ENCODE data around the gene DGKB.

Gene DGKB

GRCh38 chr7:14403587-14403986, 499.0 kb downstream of the DGKB start:
- Histone ChIP-seq H3K4me1 (ENCODE audit: control insufficient read depth, insufficient read depth, low read length) (no peaks in the 10 kb centered on the region), H3K9ac (ENCODE audit: low read length in 2 of 2) (no peak overlapping the region), H3K36me3 (ENCODE audit: control insufficient read depth in 2 of 2, insufficient read depth in 2 of 2, low read length in 2 of 2) (no peaks in the 10 kb centered on the region), H3K9me3 (ENCODE audit: control insufficient read depth in 2 of 2, low read length in 2 of 2) (no peaks in the 10 kb centered on the region), H3K27ac (ENCODE audit: low read length) (no peak overlapping the region), H3K27me3 (ENCODE audit: control insufficient read depth in 1 of 2, insufficient read depth in 2 of 2, low read length in 2 of 2) (no peaks in the 10 kb centered on the region), H3K4me3 (ENCODE audit: low read length in 2 of 2) (no peak overlapping the region)

- Histone ChIP-seq H3K9me3 (ENCODE audit: control insufficient read depth in 2 of 2, low read length in 2 of 2) (no peaks in the 10 kb centered on the region), H3K36me3 (ENCODE audit: control insufficient read depth in 2 of 2, insufficient read depth in 2 of 2, low read length in 2 of 2) (no peaks in the 10 kb centered on the region), H3K4me3 (ENCODE audit: low read length in 2 of 2) (no peak overlapping the region), H3K27me3 (ENCODE audit: control insufficient read depth in 1 of 2, insufficient read depth in 2 of 2, low read length in 2 of 2) (no peaks in the 10 kb centered on the region), H3K9ac (ENCODE audit: low read length in 2 of 2) (no peak overlapping the region), H3K27ac (ENCODE audit: low read length) (no peak overlapping the region), H3K4me1 (ENCODE audit: control insufficient read depth, insufficient read depth, low read length) (no peaks in the 10 kb centered on the region)
Observed at GRCh38 chr7:14400271-14400670, 502.3 kb downstream of the DGKB start.

- Histone ChIP-seq H3K4me1 (ENCODE audit: control insufficient read depth, insufficient read depth, low read length) (no peaks in the 10 kb centered on the region), H3K9me3 (ENCODE audit: control insufficient read depth in 2 of 2, low read length in 2 of 2) (no peaks in the 10 kb centered on the region), H3K4me3 (ENCODE audit: low read length in 2 of 2) (no peak overlapping the region), H3K27me3 (ENCODE audit: control insufficient read depth in 1 of 2, insufficient read depth in 2 of 2, low read length in 2 of 2) (no peaks in the 10 kb centered on the region), H3K36me3 (ENCODE audit: control insufficient read depth in 2 of 2, insufficient read depth in 2 of 2, low read length in 2 of 2) (no peaks in the 10 kb centered on the region), H3K27ac (ENCODE audit: low read length) (no peak overlapping the region), H3K9ac (ENCODE audit: low read length in 2 of 2) (no peak overlapping the region)
Observed at GRCh38 chr7:14398526-14398925, 504.0 kb downstream of the DGKB start.

GRCh38 chr7:14395860-14396259, 506.7 kb downstream of the DGKB start:
- no peaks in the 10 kb centered on the region for H3K27me3 ChIP-seq (ENCODE audit: control insufficient read depth in 1 of 2, insufficient read depth in 2 of 2, low read length in 2 of 2)
- H3K4me3 ChIP-seq (ENCODE audit: low read length in 2 of 2): no peak overlapping the region
- H3K4me1 ChIP-seq (ENCODE audit: control insufficient read depth, insufficient read depth, low read length): no peaks in the 10 kb centered on the region
- no peaks in the 10 kb centered on the region for H3K36me3 ChIP-seq (ENCODE audit: control insufficient read depth in 2 of 2, insufficient read depth in 2 of 2, low read length in 2 of 2)
- no peaks in the 10 kb centered on the region for H3K9me3 ChIP-seq (ENCODE audit: control insufficient read depth in 2 of 2, low read length in 2 of 2)
- no peak overlapping the region for H3K9ac ChIP-seq (ENCODE audit: low read length in 2 of 2)
- no peak overlapping the region for H3K27ac ChIP-seq (ENCODE audit: low read length)

- H3K4me3 ChIP-seq (ENCODE audit: low read length in 2 of 2): no peak overlapping the region
- H3K36me3 ChIP-seq (ENCODE audit: control insufficient read depth in 2 of 2, insufficient read depth in 2 of 2, low read length in 2 of 2): no peaks in the 10 kb centered on the region
- H3K27ac ChIP-seq (ENCODE audit: low read length): no peak overlapping the region
- no peaks in the 10 kb centered on the region for H3K4me1 ChIP-seq (ENCODE audit: control insufficient read depth, insufficient read depth, low read length)
- no peak overlapping the region for H3K9ac ChIP-seq (ENCODE audit: low read length in 2 of 2)
- no peaks in the 10 kb centered on the region for H3K9me3 ChIP-seq (ENCODE audit: control insufficient read depth in 2 of 2, low read length in 2 of 2)
- no peaks in the 10 kb centered on the region for H3K27me3 ChIP-seq (ENCODE audit: control insufficient read depth in 1 of 2, insufficient read depth in 2 of 2, low read length in 2 of 2)
Observed at GRCh38 chr7:14394786-14395185, 507.8 kb downstream of the DGKB start.

GRCh38 chr7:14389595-14389994, 513.0 kb downstream of the DGKB start:
- no peaks in the 10 kb centered on the region for H3K9me3 ChIP-seq (ENCODE audit: control insufficient read depth in 2 of 2, low read length in 2 of 2)
- no peak overlapping the region for H3K27ac ChIP-seq (ENCODE audit: low read length)
- no peaks in the 10 kb centered on the region for H3K27me3 ChIP-seq (ENCODE audit: control insufficient read depth in 1 of 2, insufficient read depth in 2 of 2, low read length in 2 of 2)
- H3K36me3 ChIP-seq (ENCODE audit: control insufficient read depth in 2 of 2, insufficient read depth in 2 of 2, low read length in 2 of 2): no peaks in the 10 kb centered on the region
- H3K4me1 ChIP-seq (ENCODE audit: control insufficient read depth, insufficient read depth, low read length): no peaks in the 10 kb centered on the region
- H3K9ac ChIP-seq (ENCODE audit: low read length in 2 of 2): no peak overlapping the region
- H3K4me3 ChIP-seq (ENCODE audit: low read length in 2 of 2): no peak overlapping the region

GRCh38 chr7:14389181-14389591, 513.4 kb downstream of the DGKB start:
- no peak overlapping the region for H3K9ac ChIP-seq (ENCODE audit: low read length in 2 of 2)
- no peak overlapping the region for H3K4me3 ChIP-seq (ENCODE audit: low read length in 2 of 2)
- no peaks in the 10 kb centered on the region for H3K36me3 ChIP-seq (ENCODE audit: control insufficient read depth in 2 of 2, insufficient read depth in 2 of 2, low read length in 2 of 2)

GRCh38 chr7:14385074-14385473, 517.5 kb downstream of the DGKB start:
- Histone ChIP-seq H3K4me1 (ENCODE audit: control insufficient read depth, insufficient read depth, low read length) (no peaks in the 10 kb centered on the region), H3K27ac (ENCODE audit: low read length) (no peak overlapping the region), H3K9ac (ENCODE audit: low read length in 2 of 2) (no peak overlapping the region), H3K4me3 (ENCODE audit: low read length in 2 of 2) (no peak overlapping the region), H3K9me3 (ENCODE audit: control insufficient read depth in 2 of 2, low read length in 2 of 2) (no peaks in the 10 kb centered on the region), H3K36me3 (ENCODE audit: control insufficient read depth in 2 of 2, insufficient read depth in 2 of 2, low read length in 2 of 2) (no peaks in the 10 kb centered on the region), H3K27me3 (ENCODE audit: control insufficient read depth in 1 of 2, insufficient read depth in 2 of 2, low read length in 2 of 2) (no peaks in the 10 kb centered on the region)

More at GRCh38 chr7:14389181-14389591, 513.4 kb downstream of the DGKB start:
- Histone ChIP-seq H3K4me1 (ENCODE audit: control insufficient read depth, insufficient read depth, low read length) (no peaks in the 10 kb centered on the region), H3K27me3 (ENCODE audit: control insufficient read depth in 1 of 2, insufficient read depth in 2 of 2, low read length in 2 of 2) (no peaks in the 10 kb centered on the region), H3K9me3 (ENCODE audit: control insufficient read depth in 2 of 2, low read length in 2 of 2) (no peaks in the 10 kb centered on the region), H3K27ac (ENCODE audit: low read length) (no peak overlapping the region)

- Histone ChIP-seq H3K27me3 (ENCODE audit: control insufficient read depth in 1 of 2, insufficient read depth in 2 of 2, low read length in 2 of 2) (no peaks in the 10 kb centered on the region), H3K9me3 (ENCODE audit: control insufficient read depth in 2 of 2, low read length in 2 of 2) (no peaks in the 10 kb centered on the region), H3K36me3 (ENCODE audit: control insufficient read depth in 2 of 2, insufficient read depth in 2 of 2, low read length in 2 of 2) (no peaks in the 10 kb centered on the region), H3K27ac (ENCODE audit: low read length) (no peak overlapping the region), H3K9ac (ENCODE audit: low read length in 2 of 2) (no peak overlapping the region), H3K4me1 (ENCODE audit: control insufficient read depth, insufficient read depth, low read length) (no peaks in the 10 kb centered on the region), H3K4me3 (ENCODE audit: low read length in 2 of 2) (no peak overlapping the region)
Observed at GRCh38 chr7:14381936-14382335, 520.6 kb downstream of the DGKB start.

- Histone ChIP-seq H3K9ac (ENCODE audit: low read length in 2 of 2) (no peak overlapping the region), H3K27ac (ENCODE audit: low read length) (no peak overlapping the region), H3K4me3 (ENCODE audit: low read length in 2 of 2) (no peak overlapping the region), H3K4me1 (ENCODE audit: control insufficient read depth, insufficient read depth, low read length) (no peaks in the 10 kb centered on the region), H3K9me3 (ENCODE audit: control insufficient read depth in 2 of 2, low read length in 2 of 2) (no peaks in the 10 kb centered on the region), H3K27me3 (ENCODE audit: control insufficient read depth in 1 of 2, insufficient read depth in 2 of 2, low read length in 2 of 2) (no peaks in the 10 kb centered on the region), H3K36me3 (ENCODE audit: control insufficient read depth in 2 of 2, insufficient read depth in 2 of 2, low read length in 2 of 2) (no peaks in the 10 kb centered on the region)
Observed at GRCh38 chr7:14381306-14381705, 521.2 kb downstream of the DGKB start.

- H3K27me3 ChIP-seq (ENCODE audit: control insufficient read depth in 1 of 2, insufficient read depth in 2 of 2, low read length in 2 of 2): no peaks in the 10 kb centered on the region
- no peaks in the 10 kb centered on the region for H3K36me3 ChIP-seq (ENCODE audit: control insufficient read depth in 2 of 2, insufficient read depth in 2 of 2, low read length in 2 of 2)
- no peaks in the 10 kb centered on the region for H3K9me3 ChIP-seq (ENCODE audit: control insufficient read depth in 2 of 2, low read length in 2 of 2)
- no peak overlapping the region for H3K4me3 ChIP-seq (ENCODE audit: low read length in 2 of 2)
- H3K9ac ChIP-seq (ENCODE audit: low read length in 2 of 2): no peak overlapping the region
- no peaks in the 10 kb centered on the region for H3K4me1 ChIP-seq (ENCODE audit: control insufficient read depth, insufficient read depth, low read length)
- H3K27ac ChIP-seq (ENCODE audit: low read length): no peak overlapping the region
Observed at GRCh38 chr7:14380881-14381280, 521.7 kb downstream of the DGKB start.
